Fibroblast of villous mesenchyme (primary cell): Measurements from ENCODE around the gene HDAC10. TPM values are rescaled to one million over a fixed set of nuclear protein-coding genes. Genes with fewer than 3 reads are reported as not detected.

Experiments used
- DNase-seq: peaks from one replicate; pipeline ENCODE4 v3.0.0-alpha.2; 2010; ENCODE audit warnings: low read depth
- H3K4me3 ChIP-seq: 2 replicates; pipeline ENCODE4 v1.5.1; 2011; ENCODE audit warnings: low read depth, mild to moderate bottlenecking, low read length
- total RNA-seq: library from RNA; depleted of rRNA; stranded (reverse); fragments of >200 nt; gene quantifications from 2 replicates; pipeline ENCODE4 v1.2.3, GENCODE V29; 2012
- TF ChIP-seq, protein P1 (sequence below): IDR thresholded peaks from 2 replicates; pipeline ENCODE4 v1.5.1; 2012; ENCODE audit warnings: low read depth, mild to moderate bottlenecking, low read length; ENCODE audit not compliant: insufficient read depth

The HDAC10 gene
- total RNA-seq, 1 donor = 19.4 TPM

DNA sequence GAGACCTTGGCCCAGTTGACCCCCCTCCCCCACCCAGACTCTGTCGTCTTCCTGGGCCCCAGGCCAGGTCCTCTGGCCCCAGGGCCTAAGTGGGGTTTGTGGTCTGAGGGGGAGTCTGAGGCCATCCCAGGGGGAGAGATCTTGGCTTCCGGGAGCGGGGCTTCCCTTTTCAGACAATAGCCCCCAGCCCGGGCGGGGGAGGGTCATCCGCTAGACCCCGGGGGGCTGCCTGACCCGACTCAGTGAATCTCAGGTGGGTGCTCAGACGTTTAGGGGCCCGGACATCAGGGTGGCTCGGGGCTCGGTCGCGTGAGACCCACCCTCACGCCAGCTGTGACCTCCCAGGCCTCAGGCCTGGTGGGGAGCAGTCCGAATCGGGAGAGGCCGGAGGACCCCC lies 18.5 kb upstream of the HDAC10 start:
- TF ChIP-seq, protein P1, sequence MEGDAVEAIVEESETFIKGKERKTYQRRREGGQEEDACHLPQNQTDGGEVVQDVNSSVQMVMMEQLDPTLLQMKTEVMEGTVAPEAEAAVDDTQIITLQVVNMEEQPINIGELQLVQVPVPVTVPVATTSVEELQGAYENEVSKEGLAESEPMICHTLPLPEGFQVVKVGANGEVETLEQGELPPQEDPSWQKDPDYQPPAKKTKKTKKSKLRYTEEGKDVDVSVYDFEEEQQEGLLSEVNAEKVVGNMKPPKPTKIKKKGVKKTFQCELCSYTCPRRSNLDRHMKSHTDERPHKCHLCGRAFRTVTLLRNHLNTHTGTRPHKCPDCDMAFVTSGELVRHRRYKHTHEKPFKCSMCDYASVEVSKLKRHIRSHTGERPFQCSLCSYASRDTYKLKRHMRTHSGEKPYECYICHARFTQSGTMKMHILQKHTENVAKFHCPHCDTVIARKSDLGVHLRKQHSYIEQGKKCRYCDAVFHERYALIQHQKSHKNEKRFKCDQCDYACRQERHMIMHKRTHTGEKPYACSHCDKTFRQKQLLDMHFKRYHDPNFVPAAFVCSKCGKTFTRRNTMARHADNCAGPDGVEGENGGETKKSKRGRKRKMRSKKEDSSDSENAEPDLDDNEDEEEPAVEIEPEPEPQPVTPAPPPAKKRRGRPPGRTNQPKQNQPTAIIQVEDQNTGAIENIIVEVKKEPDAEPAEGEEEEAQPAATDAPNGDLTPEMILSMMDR = no peak
- no peak for DNase-seq
- peak overlapping the region; percentile 51 for H3K4me3 ChIP-seq

GRCh38 chr22:50268655-50269113 lies 17.6 kb upstream of the HDAC10 start:
- no peak overlapping the region for H3K4me3 ChIP-seq
- DNase-seq = no peak
- TF ChIP-seq, protein P1 = no peak

GRCh38 chr22:50267591-50268390 lies 16.7 kb upstream of the HDAC10 start:
- peak overlapping the region; percentile 41 for H3K4me3 ChIP-seq
- peak; percentile 68 for DNase-seq
- TF ChIP-seq, protein P1 = peak; percentile 21

DNA sequence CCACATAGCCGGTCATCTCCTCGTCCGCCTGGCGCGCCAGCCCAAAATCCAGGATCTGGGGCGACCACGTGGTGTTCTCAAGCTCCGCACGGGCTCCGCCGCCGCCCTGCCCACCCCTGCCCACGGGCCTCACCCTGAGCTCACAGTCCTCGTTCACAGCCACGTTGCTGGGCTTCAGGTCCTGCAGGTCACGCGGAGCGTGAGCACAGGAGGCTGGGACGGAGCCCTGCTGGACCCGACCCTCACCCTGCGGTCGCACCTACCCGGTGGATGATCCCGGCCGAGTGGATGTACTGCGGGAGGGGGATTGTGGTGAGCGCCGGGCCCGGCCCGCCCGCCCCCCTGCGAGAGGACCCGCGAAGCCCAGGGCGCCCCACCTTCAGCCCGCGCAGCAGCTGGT lies 15.9 kb upstream of the HDAC10 start:
- peak overlapping the region; percentile 40 for H3K4me3 ChIP-seq
- DNase-seq = no peak
- TF ChIP-seq, protein P1 = no peak

- TF ChIP-seq, protein P1 = no peak
- no peak overlapping the region for H3K4me3 ChIP-seq
- DNase-seq = no peak
These were observed 14.0 kb upstream of the HDAC10 start for GRCh38 chr22:50264946-50265669.

GRCh38 chr22:50264104-50264745 lies 13.2 kb upstream of the HDAC10 start:
- TF ChIP-seq, protein P1 = no peak
- no peak overlapping the region for H3K4me3 ChIP-seq
- no peak for DNase-seq
